Cortex of kidney (tissue), 1 donor: ENCODE data around the gene XAGE1A.
"Not testable (repeated sequence)": the region's sequence is repeated elsewhere in the genome, so short reads cannot be mapped to it uniquely, and the experiment has no call there.

Source experiments
- DNase-seq: peaks from one replicate; lab custom pipeline; 2025; lab: John Stamatoyannopoulos, UW

Gene XAGE1A

DNA sequence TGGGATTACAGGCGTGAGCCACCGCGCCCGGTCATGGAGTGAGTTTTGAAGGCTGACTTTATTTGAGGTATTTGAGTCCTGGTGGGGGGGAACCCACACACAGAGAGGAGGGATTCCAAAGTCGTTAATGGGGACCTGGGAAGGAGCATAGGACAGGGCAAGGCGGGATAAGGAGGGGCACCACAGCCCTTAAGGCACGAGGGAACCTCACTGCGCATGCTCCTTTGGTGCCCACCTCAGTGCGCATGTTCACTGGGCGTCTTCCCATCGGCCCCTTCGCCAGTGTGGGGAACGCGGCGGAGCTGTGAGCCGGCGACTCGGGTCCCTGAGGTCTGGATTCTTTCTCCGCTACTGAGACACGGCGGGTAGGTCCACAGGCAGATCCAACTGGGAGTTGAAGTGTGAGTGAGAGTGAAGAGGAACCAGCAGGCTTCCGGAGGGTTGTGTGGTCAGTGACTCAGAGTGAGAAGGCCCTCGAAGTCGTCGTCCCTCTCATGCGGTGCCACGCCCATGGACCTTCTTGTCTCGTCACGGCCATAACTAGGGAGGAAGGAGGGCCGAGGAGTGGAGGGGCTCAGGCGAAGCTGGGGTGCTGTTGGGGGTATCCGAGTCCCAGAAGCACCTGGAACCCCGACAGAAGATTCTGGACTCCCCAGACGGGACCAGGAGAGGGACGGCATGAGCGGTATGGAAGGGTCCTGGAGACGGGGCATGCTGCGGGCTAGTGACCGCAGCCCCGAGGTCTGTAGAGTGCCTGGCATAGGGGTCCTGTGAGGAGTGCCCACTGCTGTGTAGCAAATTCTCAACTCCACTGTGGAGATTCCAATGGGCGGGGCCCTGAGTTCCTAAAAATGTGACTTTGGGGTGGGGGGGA lies at the start of gene XAGE1A:
XAGE1A (plus strand) TSS at position 264 of the 874 bp plus-strand sequence. CDS start 1,554 bp downstream, outside the sequence.
- DNase-seq, result not testable (repeated sequence)

DNA sequence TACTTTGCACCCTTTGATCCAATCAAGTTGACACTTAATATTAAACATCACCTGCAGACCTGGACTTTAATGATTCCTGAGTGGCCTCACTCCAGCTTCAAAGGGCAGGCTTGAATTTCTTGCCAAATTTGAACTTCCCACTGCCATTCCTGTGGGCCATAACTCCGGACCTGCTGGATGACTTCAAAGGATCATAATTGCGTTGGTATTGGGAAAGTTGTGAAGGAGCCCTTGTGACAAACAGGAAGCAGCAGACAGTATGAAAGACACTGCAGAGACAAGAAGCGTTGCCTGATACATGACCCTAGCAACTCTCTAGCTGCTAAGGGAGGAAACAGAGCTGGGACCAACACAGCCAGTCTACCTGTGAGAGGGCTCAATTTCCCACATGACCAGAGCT lies 43.6 kb upstream of the XAGE1A start:
- not testable (repeated sequence) for DNase-seq

DNA sequence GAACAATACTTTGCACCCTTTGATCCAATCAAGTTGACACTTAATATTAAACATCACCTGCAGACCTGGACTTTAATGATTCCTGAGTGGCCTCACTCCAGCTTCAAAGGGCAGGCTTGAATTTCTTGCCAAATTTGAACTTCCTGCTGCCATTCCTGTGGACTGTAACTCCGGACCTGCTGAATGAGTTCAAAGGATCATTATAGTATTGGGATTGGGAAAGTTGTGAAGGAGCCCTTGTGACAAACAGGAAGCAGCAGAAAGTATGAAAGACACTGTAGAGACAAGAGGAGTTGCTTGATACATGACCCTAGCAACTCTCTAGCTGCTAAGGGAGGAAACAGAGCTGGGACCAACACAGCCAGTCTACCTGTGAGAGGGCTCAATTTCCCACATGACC lies 24.3 kb upstream of the XAGE1A start:
- not testable (repeated sequence) for DNase-seq

- not testable (repeated sequence) for DNase-seq
These were observed 788 bp downstream of the XAGE1A start for GRCh38 chrX:52496419-52496772.

DNA sequence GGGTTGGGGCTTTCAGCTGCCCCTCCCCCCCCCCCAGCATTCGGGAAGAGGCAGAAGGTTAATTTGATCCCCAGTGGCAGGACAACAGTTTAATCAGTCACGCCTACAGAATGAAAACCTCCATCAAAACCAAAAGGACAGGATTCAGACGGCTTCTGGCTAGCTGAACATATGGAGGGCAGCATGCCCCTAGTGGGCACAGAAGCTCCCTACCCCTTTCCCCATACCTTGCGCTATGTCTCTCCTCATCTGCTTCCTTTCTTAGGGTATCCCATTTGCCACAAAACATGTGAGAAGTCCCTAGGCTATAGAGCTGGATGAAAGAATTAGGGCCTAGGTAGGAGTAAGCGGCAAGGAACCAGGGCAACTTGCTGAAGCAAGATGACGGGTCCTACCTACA lies 5.8 kb downstream of the XAGE1A start:
- not testable (repeated sequence) for DNase-seq

GRCh38 chrX:52504551-52504950 lies 8.9 kb downstream of the XAGE1A start:
- DNase-seq, result no peak

DNA sequence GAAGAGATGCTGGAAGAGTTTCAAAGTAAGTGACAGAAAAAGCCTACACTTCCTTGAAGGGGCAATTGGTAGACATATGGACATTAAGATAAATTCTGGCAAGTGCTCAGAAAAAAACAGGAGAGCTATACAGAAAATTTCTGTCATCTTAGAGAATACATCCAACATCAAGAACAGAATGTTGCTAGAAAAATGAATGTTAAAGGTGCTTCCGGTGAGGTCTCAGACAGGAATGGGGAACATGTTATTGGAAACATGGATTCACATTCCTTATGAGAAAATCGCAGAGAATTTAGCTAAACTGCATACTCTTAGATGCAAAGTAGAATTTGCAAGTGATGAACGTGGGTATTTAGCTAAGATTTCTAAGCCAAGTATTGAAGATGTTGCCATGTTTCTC lies 11.7 kb downstream of the XAGE1A start:
- DNase-seq, result no peak

DNA sequence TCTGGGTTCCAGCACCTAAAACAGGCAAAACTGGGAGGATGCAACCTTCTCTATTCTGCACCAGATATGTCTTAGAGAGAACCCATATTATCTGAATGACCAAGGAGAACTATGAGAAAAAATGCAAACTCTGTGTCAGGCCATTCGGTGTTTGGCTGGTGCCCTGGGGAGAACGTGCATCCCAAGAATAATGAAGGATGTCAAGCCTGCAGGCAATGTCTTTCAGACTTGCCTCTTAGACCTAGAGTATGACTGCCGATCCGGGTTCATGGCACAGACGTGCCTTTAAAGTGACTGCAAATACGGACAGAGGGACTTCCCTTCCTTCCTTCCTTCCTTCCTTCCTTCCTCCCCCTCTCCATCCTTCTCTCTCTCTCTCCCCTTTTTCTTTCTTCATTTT lies 14.3 kb downstream of the XAGE1A start:
- DNase-seq, result no peak

GRCh38 chrX:52511126-52511525 lies 15.5 kb downstream of the XAGE1A start:
- DNase-seq, result not testable (repeated sequence)

GRCh38 chrX:52516110-52516986 lies 20.7 kb downstream of the XAGE1A start:
- not testable (repeated sequence) for DNase-seq

DNA sequence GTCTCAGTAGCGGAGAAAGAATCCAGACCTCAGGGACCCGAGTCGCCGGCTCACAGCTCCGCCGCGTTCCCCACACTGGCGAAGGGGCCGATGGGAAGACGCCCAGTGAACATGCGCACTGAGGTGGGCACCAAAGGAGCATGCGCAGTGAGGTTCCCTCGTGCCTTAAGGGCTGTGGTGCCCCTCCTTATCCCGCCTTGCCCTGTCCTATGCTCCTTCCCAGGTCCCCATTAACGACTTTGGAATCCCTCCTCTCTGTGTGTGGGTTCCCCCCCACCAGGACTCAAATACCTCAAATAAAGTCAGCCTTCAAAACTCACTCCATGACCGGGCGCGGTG lies 21.3 kb downstream of the XAGE1A start, which contains the start of gene XAGE1B:
XAGE1B (minus strand) TSS at position 77 of the 339 bp plus-strand sequence. CDS start 1,536 bp downstream, outside the sequence.
- DNase-seq, result not testable (repeated sequence)

DNA sequence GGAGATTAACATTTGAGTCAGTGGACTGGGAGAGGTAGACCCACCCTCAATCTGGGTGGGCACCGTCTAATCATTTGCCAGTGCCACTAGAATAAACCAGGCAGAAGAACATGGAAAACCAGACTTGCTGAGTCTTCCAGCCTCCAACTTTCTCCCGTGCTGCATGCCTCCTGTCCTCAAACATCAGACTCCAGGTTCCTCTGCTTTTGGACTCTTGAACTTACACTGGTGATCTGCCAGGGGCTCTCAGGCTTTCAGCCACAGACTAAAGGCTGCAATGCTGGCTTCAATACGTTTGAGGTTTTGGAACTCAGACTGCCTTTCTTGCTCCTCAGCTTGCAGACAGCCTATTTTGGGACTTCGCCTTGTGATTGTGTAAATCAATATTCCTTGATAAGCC lies 45.4 kb downstream of the XAGE1A start:
- not testable (repeated sequence) for DNase-seq

GRCh38 chrX:52542311-52542710 lies 46.7 kb downstream of the XAGE1A start:
- no peak for DNase-seq

GRCh38 chrX:52544147-52544840 lies 48.7 kb downstream of the XAGE1A start:
- no peak for DNase-seq

DNA sequence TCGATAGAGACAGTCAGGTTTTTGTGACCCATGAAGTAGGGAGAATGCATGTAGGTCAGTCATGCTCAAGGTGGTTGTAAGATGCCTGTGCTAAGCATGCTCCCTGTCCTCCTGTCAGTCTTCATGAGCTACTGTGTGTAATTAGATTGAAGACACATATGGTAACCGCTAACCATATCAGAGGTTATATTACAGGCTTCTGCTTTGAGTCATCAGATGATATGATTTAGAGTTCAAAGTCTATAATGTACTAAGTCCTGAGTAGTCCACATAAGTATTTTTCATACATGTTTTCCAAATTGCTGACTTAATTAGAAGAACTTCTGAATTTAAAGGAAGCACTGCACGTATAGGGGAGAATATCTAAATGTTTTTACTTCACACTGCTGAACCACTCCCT lies 53.2 kb downstream of the XAGE1A start:
- not testable (repeated sequence) for DNase-seq
